WTC11 (cell line): Measurements from ENCODE around the gene GPR39. TPM values are rescaled to one million over a fixed set of nuclear protein-coding genes. Genes with fewer than 3 reads are reported as not detected.

Experiments
- ATAC-seq: fragments of 200-7000 bp; cut with Tn5 transposase; 2 replicates; pipeline ENCODE4 v1.10.0; 2021; ENCODE audit warnings: mild to moderate bottlenecking, moderate library complexity
- CTCF ChIA-PET: fragments of 300-600 bp; sonication (Branson Sonifier 250); formaldehyde crosslinking; loops from one replicate; lab custom pipeline; 2021; ENCODE audit warnings: antibody characterized with exemption; lab: Charles Lee
- POLR2A ChIA-PET: fragments of 350-600 bp; sonication (Branson Sonifier 250); formaldehyde crosslinking; loops from one replicate; lab custom pipeline; 2021; ENCODE audit warnings: antibody characterized with exemption; lab: Charles Lee
- DNase-seq: peaks from one replicate; pipeline ENCODE4 v3.0.0; 2021; ENCODE audit warnings: low spot score
- H3K27ac Mint-ChIP-seq: 2 replicates; pipeline ENCODE4 v1.8.0; 2021; ENCODE audit warnings: mixed read lengths
- H3K27me3 Mint-ChIP-seq: 2 replicates; pipeline ENCODE4 v1.8.0; 2021; ENCODE audit warnings: low read depth, mild to moderate bottlenecking, moderate library complexity, mixed read lengths
- H3K36me3 Mint-ChIP-seq: 2 replicates; pipeline ENCODE4 v1.8.0; 2021; ENCODE audit warnings: mixed read lengths
- H3K4me1 Mint-ChIP-seq: 2 replicates; pipeline ENCODE4 v1.8.0; 2022; ENCODE audit warnings: mixed read lengths
- H3K4me3 Mint-ChIP-seq: 2 replicates; pipeline ENCODE4 v1.8.0; 2021; ENCODE audit warnings: mild to moderate bottlenecking, moderate library complexity, mixed read lengths
- H3K9me3 Mint-ChIP-seq: 2 replicates; pipeline ENCODE4 v1.8.0; 2021; ENCODE audit warnings: mixed read lengths
- ETV6 ChIP-seq: sonication (generic); formaldehyde crosslinking; IDR thresholded peaks from 2 replicates; pipeline ENCODE4 v1.8.1; 2022; ENCODE audit warnings: mild to moderate bottlenecking, missing genetic modification reagents
- JAZF1 ChIP-seq: fragments of 250-450 bp; sonication (Bioruptor Pico); IDR thresholded peaks from 2 replicates; pipeline ENCODE4 v1.9.0; 2021; ENCODE audit warnings: moderate library complexity, mild to moderate bottlenecking, inconsistent platforms
- NFATC4 ChIP-seq: fragments of 250-450 bp; sonication (Bioruptor Pico); IDR thresholded peaks from 2 replicates; pipeline ENCODE4 v1.9.0; 2021; ENCODE audit warnings: mild to moderate bottlenecking
- NFE2L1 ChIP-seq: sonication (generic); formaldehyde crosslinking; IDR thresholded peaks from 2 replicates; pipeline ENCODE4 v1.8.1; 2023; ENCODE audit warnings: missing genetic modification reagents
- NR2C2 ChIP-seq: sonication (generic); formaldehyde crosslinking; IDR thresholded peaks from 2 replicates; pipeline ENCODE4 v1.8.0; 2022; ENCODE audit warnings: mild to moderate bottlenecking, missing genetic modification reagents
- OVOL2 ChIP-seq: fragments of 250-450 bp; sonication (Bioruptor Pico); IDR thresholded peaks from 2 replicates; pipeline ENCODE4 v1.9.0; 2021; ENCODE audit warnings: mild to moderate bottlenecking, borderline replicate concordance
- RELA ChIP-seq: sonication (generic); formaldehyde crosslinking; IDR thresholded peaks from 2 replicates; pipeline ENCODE4 v1.8.1; 2022; ENCODE audit warnings: missing genetic modification reagents, mild to moderate bottlenecking, borderline replicate concordance
- TEAD4 ChIP-seq: sonication (generic); formaldehyde crosslinking; IDR thresholded peaks from 2 replicates; pipeline ENCODE4 v1.8.0; 2022; ENCODE audit warnings: mild to moderate bottlenecking, missing genetic modification reagents
- TP53 ChIP-seq: sonication (generic); formaldehyde crosslinking; IDR thresholded peaks from 2 replicates; pipeline ENCODE4 v1.8.1; 2023; ENCODE audit warnings: mild to moderate bottlenecking, missing genetic modification reagents
- ZBTB21 ChIP-seq: sonication (generic); formaldehyde crosslinking; IDR thresholded peaks from 2 replicates; pipeline ENCODE4 v1.8.1; 2023; ENCODE audit warnings: mild to moderate bottlenecking, missing genetic modification reagents, borderline replicate concordance
- ZNF281 ChIP-seq: sonication (generic); formaldehyde crosslinking; IDR thresholded peaks from 2 replicates; pipeline ENCODE4 v1.8.0; 2023; ENCODE audit warnings: mild to moderate bottlenecking, missing genetic modification reagents
- ZNF396 ChIP-seq: fragments of 250-450 bp; sonication (Bioruptor Pico); IDR thresholded peaks from 2 replicates; pipeline ENCODE4 v1.8.0; 2021; ENCODE audit warnings: mild to moderate bottlenecking, moderate library complexity, borderline replicate concordance
- ZNF423 ChIP-seq: fragments of 250-450 bp; sonication (Bioruptor Pico); IDR thresholded peaks from 2 replicates; pipeline ENCODE4 v2.1.2; 2022; ENCODE audit warnings: mild to moderate bottlenecking, moderate library complexity
- total RNA-seq: library from RNA; stranded (reverse); gene quantifications from 3 replicates; pipeline ENCODE4 v1.2.3, GENCODE V29; 2021
- TF ChIP-seq, protein P1 (sequence below): sonication (generic); formaldehyde crosslinking; IDR thresholded peaks from 2 replicates; pipeline ENCODE4 v1.8.0; 2023; ENCODE audit warnings: missing genetic modification reagents, mild to moderate bottlenecking, borderline replicate concordance
- TF ChIP-seq, protein P2 (sequence below): fragments of 250-450 bp; sonication (Bioruptor Pico); IDR thresholded peaks from 2 replicates; pipeline ENCODE4 v1.9.0; 2021; ENCODE audit warnings: moderate library complexity, mild to moderate bottlenecking, inconsistent platforms, borderline replicate concordance
- TF ChIP-seq, protein P3 (sequence below): fragments of 250-450 bp; sonication (Bioruptor Pico); IDR thresholded peaks from 2 replicates; pipeline ENCODE4 v1.8.0; 2021; ENCODE audit warnings: mild to moderate bottlenecking
- TF ChIP-seq, protein P4 (sequence below): sonication (generic); formaldehyde crosslinking; IDR thresholded peaks from 2 replicates; pipeline ENCODE4 v1.8.0; 2022; ENCODE audit warnings: mild to moderate bottlenecking, missing genetic modification reagents
- TF ChIP-seq, protein P5 (sequence below): fragments of 250-450 bp; sonication (Bioruptor Pico); IDR thresholded peaks from 2 replicates; pipeline ENCODE4 v1.9.0; 2021; ENCODE audit warnings: mild to moderate bottlenecking, borderline replicate concordance
- TF ChIP-seq, protein P6 (sequence below): sonication (generic); formaldehyde crosslinking; IDR thresholded peaks from 2 replicates; pipeline ENCODE4 v1.8.1; 2023; ENCODE audit warnings: mild to moderate bottlenecking, missing genetic modification reagents

GPR39 gene
- total RNA-seq, 1 experiment from 2014 or later = 0.74 TPM

DNA sequence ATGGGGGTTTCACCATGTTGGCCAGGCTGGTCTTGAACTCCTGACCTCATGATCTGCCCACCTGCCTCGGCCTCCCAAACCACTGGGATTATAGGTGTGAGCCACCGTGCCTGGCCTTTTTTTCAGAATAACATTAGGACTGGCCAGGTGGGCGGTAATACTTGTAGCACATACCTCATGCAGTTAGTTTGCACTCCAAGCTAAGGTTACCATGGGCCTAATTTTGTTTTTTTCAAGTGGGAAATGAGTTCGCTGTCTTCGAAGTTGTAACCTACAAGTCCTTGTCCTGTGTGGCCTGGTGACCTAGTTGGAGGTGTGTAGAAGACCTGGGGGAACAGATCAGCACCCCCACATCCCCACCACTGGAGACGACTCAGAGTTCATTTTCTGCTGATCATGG, 178.6 kb downstream of the GPR39 start (continued):
- TF ChIP-seq, protein P1, sequence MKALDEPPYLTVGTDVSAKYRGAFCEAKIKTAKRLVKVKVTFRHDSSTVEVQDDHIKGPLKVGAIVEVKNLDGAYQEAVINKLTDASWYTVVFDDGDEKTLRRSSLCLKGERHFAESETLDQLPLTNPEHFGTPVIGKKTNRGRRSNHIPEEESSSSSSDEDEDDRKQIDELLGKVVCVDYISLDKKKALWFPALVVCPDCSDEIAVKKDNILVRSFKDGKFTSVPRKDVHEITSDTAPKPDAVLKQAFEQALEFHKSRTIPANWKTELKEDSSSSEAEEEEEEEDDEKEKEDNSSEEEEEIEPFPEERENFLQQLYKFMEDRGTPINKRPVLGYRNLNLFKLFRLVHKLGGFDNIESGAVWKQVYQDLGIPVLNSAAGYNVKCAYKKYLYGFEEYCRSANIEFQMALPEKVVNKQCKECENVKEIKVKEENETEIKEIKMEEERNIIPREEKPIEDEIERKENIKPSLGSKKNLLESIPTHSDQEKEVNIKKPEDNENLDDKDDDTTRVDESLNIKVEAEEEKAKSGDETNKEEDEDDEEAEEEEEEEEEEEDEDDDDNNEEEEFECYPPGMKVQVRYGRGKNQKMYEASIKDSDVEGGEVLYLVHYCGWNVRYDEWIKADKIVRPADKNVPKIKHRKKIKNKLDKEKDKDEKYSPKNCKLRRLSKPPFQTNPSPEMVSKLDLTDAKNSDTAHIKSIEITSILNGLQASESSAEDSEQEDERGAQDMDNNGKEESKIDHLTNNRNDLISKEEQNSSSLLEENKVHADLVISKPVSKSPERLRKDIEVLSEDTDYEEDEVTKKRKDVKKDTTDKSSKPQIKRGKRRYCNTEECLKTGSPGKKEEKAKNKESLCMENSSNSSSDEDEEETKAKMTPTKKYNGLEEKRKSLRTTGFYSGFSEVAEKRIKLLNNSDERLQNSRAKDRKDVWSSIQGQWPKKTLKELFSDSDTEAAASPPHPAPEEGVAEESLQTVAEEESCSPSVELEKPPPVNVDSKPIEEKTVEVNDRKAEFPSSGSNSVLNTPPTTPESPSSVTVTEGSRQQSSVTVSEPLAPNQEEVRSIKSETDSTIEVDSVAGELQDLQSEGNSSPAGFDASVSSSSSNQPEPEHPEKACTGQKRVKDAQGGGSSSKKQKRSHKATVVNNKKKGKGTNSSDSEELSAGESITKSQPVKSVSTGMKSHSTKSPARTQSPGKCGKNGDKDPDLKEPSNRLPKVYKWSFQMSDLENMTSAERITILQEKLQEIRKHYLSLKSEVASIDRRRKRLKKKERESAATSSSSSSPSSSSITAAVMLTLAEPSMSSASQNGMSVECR (CRISPR knock-in tag) = no peak
- no peak for TF ChIP-seq RELA (CRISPR knock-in tag)
- TF ChIP-seq ETV6 (CRISPR knock-in tag) = no peak
- no peak for TF ChIP-seq ZNF281 (CRISPR knock-in tag)
- no peak for TF ChIP-seq OVOL2 (CRISPR knock-in tag)
- TF ChIP-seq, protein P2, sequence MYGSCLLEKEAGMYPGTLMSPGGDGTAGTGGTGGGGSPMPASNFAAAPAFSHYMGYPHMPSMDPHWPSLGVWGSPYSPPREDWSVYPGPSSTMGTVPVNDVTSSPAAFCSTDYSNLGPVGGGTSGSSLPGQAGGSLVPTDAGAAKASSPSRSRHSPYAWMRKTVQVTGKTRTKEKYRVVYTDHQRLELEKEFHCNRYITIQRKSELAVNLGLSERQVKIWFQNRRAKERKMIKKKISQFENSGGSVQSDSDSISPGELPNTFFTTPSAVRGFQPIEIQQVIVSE (CRISPR knock-in tag) = no peak
- TF ChIP-seq, protein P3, sequence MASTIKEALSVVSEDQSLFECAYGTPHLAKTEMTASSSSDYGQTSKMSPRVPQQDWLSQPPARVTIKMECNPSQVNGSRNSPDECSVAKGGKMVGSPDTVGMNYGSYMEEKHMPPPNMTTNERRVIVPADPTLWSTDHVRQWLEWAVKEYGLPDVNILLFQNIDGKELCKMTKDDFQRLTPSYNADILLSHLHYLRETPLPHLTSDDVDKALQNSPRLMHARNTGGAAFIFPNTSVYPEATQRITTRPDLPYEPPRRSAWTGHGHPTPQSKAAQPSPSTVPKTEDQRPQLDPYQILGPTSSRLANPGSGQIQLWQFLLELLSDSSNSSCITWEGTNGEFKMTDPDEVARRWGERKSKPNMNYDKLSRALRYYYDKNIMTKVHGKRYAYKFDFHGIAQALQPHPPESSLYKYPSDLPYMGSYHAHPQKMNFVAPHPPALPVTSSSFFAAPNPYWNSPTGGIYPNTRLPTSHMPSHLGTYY (CRISPR knock-in tag) = no peak
- TF ChIP-seq, all 79 proteins: peak for 0

DNA sequence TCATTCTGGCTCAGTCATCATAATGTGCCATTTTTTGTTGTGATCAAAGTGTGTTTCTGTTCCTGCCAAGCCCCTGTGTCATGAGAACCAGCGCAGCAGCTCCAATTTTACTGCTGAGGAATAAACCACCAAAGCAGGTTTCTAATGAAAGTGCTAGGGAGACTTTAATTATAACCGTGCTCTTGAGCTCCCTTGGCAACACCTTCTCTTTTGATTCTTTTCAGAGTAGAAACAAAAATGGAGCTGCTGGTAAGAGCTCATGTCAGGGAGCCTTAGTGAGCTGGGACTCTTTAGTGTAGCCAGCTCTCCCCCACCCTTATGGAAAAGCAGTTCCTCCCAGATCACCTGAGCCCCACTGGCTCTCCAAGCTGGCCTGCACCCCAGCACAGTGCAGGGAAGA, 179.1 kb downstream of the GPR39 start:
- H3K27ac Mint-ChIP-seq = no peak overlapping the region
- ChIA-PET CTCF (no interaction called here), POLR2A (no interaction called here)
- H3K27me3 Mint-ChIP-seq = no peaks in the 10 kb centered on the region
- H3K4me3 Mint-ChIP-seq = no peak overlapping the region
- TF ChIP-seq ZBTB21 (CRISPR knock-in tag) (no peak), NFE2L1 (CRISPR knock-in tag) (no peak), NFATC4 (no peak), JAZF1 (no peak), ZNF396 (CRISPR knock-in tag) (no peak), ZNF423 (no peak), TEAD4 (CRISPR knock-in tag) (no peak), NR2C2 (CRISPR knock-in tag) (no peak), TP53 (CRISPR knock-in tag) (no peak)
- TF ChIP-seq, protein P4, sequence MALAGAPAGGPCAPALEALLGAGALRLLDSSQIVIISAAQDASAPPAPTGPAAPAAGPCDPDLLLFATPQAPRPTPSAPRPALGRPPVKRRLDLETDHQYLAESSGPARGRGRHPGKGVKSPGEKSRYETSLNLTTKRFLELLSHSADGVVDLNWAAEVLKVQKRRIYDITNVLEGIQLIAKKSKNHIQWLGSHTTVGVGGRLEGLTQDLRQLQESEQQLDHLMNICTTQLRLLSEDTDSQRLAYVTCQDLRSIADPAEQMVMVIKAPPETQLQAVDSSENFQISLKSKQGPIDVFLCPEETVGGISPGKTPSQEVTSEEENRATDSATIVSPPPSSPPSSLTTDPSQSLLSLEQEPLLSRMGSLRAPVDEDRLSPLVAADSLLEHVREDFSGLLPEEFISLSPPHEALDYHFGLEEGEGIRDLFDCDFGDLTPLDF (CRISPR knock-in tag) = no peak
- TF ChIP-seq, protein P5, sequence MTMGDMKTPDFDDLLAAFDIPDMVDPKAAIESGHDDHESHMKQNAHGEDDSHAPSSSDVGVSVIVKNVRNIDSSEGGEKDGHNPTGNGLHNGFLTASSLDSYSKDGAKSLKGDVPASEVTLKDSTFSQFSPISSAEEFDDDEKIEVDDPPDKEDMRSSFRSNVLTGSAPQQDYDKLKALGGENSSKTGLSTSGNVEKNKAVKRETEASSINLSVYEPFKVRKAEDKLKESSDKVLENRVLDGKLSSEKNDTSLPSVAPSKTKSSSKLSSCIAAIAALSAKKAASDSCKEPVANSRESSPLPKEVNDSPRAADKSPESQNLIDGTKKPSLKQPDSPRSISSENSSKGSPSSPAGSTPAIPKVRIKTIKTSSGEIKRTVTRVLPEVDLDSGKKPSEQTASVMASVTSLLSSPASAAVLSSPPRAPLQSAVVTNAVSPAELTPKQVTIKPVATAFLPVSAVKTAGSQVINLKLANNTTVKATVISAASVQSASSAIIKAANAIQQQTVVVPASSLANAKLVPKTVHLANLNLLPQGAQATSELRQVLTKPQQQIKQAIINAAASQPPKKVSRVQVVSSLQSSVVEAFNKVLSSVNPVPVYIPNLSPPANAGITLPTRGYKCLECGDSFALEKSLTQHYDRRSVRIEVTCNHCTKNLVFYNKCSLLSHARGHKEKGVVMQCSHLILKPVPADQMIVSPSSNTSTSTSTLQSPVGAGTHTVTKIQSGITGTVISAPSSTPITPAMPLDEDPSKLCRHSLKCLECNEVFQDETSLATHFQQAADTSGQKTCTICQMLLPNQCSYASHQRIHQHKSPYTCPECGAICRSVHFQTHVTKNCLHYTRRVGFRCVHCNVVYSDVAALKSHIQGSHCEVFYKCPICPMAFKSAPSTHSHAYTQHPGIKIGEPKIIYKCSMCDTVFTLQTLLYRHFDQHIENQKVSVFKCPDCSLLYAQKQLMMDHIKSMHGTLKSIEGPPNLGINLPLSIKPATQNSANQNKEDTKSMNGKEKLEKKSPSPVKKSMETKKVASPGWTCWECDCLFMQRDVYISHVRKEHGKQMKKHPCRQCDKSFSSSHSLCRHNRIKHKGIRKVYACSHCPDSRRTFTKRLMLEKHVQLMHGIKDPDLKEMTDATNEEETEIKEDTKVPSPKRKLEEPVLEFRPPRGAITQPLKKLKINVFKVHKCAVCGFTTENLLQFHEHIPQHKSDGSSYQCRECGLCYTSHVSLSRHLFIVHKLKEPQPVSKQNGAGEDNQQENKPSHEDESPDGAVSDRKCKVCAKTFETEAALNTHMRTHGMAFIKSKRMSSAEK (CRISPR knock-in tag) = no peak
- TF ChIP-seq, protein P6, sequence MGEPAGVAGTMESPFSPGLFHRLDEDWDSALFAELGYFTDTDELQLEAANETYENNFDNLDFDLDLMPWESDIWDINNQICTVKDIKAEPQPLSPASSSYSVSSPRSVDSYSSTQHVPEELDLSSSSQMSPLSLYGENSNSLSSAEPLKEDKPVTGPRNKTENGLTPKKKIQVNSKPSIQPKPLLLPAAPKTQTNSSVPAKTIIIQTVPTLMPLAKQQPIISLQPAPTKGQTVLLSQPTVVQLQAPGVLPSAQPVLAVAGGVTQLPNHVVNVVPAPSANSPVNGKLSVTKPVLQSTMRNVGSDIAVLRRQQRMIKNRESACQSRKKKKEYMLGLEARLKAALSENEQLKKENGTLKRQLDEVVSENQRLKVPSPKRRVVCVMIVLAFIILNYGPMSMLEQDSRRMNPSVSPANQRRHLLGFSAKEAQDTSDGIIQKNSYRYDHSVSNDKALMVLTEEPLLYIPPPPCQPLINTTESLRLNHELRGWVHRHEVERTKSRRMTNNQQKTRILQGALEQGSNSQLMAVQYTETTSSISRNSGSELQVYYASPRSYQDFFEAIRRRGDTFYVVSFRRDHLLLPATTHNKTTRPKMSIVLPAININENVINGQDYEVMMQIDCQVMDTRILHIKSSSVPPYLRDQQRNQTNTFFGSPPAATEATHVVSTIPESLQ (CRISPR knock-in tag) = no peak
- TF ChIP-seq, protein P2 (CRISPR knock-in tag) = no peak
- DNase-seq (no peak), ATAC-seq (no peak)
- H3K4me1 Mint-ChIP-seq = peaks cover 16% of the 10 kb centered on the region
- H3K36me3 Mint-ChIP-seq = 0 out of 2 replicates have a peak, but pooled peaks cover 5% of the 10 kb centered on the region
- peaks cover 17% of the 10 kb centered on the region for H3K9me3 Mint-ChIP-seq
